GM12874 (cell line): ENCODE measurements around the gene BRD1.

Experiments used
- TF ChIP-seq, protein P1 (sequence below): IDR thresholded peaks from 2 replicates; pipeline ENCODE4 v1.5.1; 2011; ENCODE audit warnings: low read depth, mild to moderate bottlenecking, control low read depth, low read length, moderate library complexity; ENCODE audit not compliant: insufficient read depth

Gene BRD1

DNA sequence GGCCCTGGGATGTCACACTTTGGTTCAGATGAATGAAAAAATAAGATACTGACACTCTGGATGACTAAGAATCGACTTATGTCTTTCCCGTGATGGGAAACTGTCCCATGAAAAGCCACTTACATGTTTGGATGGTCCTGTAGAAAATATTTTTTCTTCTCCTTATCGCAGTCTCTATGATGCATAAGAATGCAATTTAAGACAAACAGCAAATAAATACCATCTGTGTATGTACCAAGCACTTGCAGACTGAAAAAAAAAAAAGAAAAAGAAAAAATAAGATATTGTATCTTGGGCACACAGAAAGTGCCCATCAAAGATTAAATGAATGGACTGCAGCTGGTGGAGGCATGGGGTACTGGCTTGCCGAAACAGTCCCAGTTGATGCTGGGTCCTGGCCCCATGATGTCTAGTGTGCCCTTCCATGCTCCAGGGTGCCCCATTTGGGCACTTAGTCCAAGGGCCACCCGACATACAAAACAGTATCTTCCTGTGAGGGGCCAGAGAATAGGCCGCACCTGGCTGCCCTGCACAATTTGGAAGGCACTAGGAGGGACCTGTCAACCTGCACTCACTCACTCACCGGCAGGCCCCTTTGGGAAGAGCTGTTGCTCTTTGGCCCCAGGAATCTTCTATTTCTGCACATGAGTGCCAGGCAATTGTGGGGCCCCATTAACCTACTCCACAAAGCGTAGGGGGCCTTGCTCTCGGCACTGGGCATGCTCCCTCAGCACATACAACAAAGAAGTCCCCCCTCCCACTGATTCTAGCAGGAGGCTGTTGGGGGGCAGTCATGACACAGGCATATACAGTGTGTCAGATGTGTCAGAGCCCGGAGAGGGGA is 23.5 kb upstream of the BRD1 start:
- TF ChIP-seq, protein P1, sequence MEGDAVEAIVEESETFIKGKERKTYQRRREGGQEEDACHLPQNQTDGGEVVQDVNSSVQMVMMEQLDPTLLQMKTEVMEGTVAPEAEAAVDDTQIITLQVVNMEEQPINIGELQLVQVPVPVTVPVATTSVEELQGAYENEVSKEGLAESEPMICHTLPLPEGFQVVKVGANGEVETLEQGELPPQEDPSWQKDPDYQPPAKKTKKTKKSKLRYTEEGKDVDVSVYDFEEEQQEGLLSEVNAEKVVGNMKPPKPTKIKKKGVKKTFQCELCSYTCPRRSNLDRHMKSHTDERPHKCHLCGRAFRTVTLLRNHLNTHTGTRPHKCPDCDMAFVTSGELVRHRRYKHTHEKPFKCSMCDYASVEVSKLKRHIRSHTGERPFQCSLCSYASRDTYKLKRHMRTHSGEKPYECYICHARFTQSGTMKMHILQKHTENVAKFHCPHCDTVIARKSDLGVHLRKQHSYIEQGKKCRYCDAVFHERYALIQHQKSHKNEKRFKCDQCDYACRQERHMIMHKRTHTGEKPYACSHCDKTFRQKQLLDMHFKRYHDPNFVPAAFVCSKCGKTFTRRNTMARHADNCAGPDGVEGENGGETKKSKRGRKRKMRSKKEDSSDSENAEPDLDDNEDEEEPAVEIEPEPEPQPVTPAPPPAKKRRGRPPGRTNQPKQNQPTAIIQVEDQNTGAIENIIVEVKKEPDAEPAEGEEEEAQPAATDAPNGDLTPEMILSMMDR: no peak

DNA sequence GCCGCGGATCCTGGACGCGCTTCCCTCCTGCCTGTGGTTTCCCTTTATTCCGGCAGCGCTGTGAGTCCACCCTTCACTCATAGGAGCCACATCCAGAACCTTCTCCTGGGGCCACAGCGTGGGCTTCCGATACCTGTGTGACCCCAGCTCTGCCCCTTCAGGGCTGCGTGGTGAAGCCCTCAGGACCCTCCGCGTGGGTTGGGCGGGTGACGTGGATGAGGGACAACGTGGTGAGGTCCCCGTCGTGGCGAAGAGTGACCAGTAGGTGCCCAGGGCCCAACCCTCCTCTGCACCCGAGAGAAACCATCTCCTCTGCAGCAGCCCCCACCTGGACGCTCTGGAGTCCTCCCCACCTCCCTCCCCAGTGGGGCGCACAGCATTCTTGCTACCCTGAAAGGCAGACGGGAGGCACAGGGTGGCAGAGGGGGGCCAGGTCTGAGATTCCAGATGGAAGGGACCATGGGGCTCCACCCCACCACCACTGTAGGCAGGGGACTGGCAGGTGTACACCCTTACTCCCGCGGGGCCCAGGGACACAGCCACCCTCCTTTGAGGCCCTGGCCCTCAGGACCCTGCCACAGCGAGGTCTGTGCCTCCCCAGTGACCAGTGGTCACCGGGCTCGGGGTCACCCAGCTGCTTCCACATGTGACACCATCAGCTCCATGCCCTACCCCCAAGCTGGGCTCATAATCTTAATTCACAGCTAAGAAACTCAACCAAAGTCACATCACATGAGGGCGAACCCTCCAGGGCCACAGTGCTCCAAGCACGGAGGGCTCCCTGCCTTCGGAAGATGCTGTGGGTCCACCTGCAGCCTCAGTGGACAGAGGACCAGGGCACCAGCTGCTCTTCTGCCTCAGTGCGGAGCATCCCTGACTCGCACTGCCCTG is 22.6 kb upstream of the BRD1 start:
- TF ChIP-seq, protein P1: no peak

DNA sequence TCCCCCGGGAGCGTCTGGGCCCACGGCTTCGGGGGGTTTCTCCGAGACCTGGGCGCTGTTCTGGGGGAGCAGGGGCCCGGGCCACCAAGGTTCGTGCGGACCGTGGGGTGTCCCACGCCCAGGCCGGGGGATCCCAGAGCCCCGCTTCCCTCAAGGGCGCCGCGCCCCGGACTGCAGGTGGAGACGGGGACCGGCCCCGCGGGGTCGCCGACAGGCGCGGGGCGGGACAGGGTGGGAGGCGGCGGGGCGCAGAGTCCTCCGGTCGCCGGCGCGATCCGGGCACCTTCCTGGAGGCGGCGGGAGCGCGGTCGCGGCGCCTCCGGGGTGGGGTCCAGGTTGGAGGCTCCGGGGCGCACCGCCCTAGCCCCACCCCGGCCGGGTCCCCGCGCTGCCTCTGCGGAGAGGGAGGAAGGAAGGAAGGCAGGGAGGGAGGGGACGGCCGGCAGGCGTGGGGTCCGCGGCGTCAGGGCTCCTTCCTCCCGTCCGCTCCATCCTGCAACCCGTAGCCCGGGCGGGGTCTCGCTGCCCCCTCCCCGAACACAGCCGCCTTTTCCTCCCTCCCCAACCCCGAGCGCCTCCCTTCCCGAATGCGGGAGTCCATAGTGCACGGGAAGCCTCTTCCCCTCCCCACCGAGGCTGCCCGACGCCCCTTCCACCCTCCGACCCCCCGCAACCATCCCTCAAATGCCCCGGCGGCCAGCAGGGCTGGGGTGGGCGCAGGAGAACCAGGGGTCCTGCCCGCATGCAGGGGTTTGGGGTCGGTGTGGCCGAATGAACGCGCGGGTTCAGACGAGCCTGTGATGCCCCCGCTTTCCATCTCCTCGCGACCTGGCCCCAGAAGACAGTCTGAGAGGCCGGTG is 21.7 kb upstream of the BRD1 start:
- TF ChIP-seq, protein P1: no peak

DNA sequence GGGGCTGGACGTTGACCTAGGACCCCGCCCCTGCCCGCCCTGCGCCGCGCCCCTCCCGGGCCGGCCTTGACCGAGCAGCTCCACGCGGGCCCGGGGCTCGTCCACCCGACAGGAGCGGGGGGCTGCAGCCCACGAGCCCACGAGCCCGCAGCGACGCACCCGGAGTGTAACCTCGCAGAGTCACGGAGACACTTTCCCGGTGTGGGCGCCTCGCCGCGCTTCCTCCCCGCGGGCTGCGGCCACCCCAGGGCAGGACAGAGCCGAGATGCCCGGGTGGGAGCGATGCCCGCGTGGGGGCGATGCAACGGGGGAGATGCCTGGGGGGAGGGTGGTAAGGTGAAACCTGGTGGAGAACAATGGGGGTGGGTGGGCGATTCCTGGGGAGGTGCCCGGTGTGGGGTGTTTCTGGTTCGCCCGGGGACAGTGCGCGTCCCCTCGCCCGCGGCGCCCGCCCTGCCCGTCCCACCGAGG is 21.1 kb upstream of the BRD1 start:
- TF ChIP-seq, protein P1: no peak

DNA sequence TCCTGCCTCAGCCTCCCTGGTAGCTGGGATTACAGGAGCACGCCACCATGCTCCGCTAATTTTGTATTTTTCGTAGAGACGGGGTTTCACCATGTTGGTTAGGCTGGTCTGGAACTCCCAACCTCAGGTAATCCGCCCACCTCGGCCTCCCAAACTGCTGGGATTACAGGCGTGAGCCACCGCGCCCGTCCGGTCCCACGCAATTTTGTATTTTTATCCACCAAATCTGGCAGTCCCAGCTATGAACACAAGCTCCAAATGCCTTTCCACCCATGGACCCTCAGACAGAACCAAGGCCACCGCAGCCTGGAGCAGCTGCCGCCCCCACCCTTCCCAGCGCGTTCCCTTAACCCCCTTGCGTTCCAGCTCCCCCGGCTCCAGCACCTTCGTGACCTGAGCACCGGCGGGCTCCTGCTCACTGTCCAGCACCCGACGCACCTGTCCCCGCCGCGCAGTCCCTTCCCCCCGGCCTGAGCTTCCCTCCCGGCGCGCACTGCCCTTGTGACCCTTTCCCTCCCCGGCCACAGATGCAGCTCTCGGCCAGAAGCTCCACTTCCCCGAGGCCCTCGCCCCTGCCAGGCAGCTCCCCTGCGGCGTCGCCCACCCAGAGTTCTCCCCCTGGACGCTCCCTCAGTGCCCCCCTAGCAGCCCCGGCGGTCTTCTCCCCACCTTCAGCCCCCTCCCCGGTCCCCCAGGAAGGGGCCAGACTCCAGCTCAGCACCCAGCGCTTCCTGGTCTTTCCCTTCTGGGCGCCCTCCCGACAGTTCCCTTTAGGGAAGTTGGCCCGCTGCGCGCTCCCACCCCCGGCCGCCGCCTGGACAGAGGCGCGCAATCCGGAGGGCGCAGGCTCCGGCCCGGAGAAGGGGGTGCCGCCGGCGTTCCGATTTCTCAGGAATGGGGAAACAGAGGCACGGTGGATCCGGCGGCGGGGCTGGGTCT is 20.3 kb upstream of the BRD1 start:
- TF ChIP-seq, protein P1: no peak

DNA sequence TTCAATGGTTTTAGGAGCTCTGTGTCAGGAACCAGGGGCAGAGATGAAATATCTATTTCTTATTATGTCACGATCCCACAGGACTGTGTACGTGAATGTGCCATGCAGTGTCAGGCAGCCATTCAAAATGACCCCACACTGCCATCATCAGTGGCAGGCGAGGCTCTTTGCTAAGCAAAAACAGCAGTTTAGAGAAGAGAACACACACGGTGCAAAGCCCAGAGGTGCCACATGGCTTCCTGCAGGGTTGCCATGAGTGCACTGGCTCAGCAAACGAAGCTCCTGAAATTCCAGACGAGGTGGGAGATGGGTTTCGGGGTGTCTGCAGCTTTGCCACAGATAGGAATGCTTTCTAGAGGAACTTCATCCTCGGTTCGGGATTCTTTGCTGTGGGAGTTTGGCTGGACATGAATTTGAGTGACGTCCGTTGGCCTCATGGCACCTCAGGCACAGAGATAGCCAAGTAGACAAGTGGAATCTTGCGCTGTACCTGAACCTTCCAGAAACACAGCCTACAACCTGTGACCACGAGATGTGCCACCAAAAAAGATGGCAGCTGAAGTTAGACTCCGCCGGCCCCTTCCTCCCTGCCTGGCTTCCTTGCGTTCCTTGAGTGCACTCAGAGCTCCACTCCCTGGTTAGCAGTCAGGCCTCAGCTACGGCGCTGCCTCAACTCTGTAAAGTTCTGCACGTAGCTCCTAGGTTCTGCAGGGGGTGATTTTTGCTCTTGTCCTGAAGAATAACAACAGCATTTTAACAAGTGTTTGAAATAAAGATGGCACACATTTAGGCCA is 18.2 kb upstream of the BRD1 start:
- TF ChIP-seq, protein P1: no peak
